GM12878 (cell line): ENCODE measurements around the gene INSRR.

Source experiments
- ASH2L ChIP-seq: fragments of 300-600, 200-600 bp; sonication (generic); IDR thresholded peaks from 2 replicates; pipeline ENCODE4 v1.6.1; 2017; ENCODE audit warnings: low read depth, mild to moderate bottlenecking, borderline replicate concordance
- EGR1 ChIP-seq, 2 experiments: IDR thresholded peaks; 1 replicate in 1 of 2; 2 replicates in 1 of 2; pipeline ENCODE4 v1.6.1; 2011 to 2012; ENCODE audit warnings: low read depth in 2 of 2, low read length in 2 of 2, borderline replicate concordance in 1 of 2, mild to moderate bottlenecking in 1 of 2, moderate library complexity in 1 of 2
- JUND ChIP-seq: IDR thresholded peaks from 2 replicates; pipeline ENCODE4 v1.6.1; 2012; ENCODE audit warnings: low read depth, mild to moderate bottlenecking, low read length, improper control_type of control experiment, moderate library complexity
- NBN ChIP-seq: fragments of 450-650 bp; IDR thresholded peaks from 2 replicates; pipeline ENCODE4 v1.6.1; 2016
- RAD51 ChIP-seq: fragments of 450-650 bp; IDR thresholded peaks from 2 replicates; pipeline ENCODE4 v1.6.1; 2016; ENCODE audit warnings: moderate library complexity, mild to moderate bottlenecking, inconsistent platforms
- ZZZ3 ChIP-seq: IDR thresholded peaks from 2 replicates; pipeline ENCODE4 v1.6.1; 2011; ENCODE audit warnings: low read depth; ENCODE audit not compliant: control insufficient read depth, insufficient read length
- TF ChIP-seq, protein P1 (sequence below): IDR thresholded peaks from 2 replicates; pipeline ENCODE4 v1.6.1; 2012; ENCODE audit warnings: low read depth, low read length, improper control_type of control experiment

DNA sequence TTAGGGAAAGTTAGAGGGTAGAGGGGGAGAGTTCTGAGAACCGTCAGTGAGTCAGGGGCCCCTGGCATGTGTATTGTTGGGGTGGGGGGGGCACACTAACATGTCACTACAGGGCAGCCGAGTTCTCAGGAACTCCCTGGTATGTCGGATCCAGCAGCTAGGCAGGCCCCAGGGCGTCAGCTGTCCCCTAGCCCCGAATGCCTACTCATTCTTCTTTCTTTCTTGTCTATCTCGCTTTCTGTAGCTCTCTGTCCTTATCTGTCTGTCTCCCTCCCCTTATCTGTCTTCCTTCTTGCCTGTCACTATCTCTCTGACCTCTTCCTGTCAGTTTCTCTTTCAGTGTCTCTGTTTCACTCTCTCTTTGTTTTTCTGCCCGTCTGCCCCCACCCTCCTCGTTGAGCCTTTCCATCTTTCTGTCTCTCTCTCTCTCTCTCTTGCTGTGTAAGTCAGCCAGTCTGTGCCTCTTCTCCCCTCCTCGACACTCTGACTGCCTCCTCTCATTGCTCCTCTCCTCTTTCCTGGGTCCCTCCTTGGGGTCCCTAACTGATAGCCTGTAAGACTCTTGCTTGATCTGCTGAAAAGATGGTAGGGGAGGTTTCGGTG lies 4.2 kb upstream of the INSRR start:
- no peak for TF ChIP-seq NBN
- TF ChIP-seq ASH2L, result no peak
- TF ChIP-seq, protein P1, sequence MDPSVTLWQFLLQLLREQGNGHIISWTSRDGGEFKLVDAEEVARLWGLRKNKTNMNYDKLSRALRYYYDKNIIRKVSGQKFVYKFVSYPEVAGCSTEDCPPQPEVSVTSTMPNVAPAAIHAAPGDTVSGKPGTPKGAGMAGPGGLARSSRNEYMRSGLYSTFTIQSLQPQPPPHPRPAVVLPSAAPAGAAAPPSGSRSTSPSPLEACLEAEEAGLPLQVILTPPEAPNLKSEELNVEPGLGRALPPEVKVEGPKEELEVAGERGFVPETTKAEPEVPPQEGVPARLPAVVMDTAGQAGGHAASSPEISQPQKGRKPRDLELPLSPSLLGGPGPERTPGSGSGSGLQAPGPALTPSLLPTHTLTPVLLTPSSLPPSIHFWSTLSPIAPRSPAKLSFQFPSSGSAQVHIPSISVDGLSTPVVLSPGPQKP, result no peak
- TF ChIP-seq JUND, result no peak
- TF ChIP-seq RAD51, result no peak
- no peak for TF ChIP-seq ZZZ3
- TF ChIP-seq EGR1 (IDR thresholded peaks at IDR 0.05; ENCODE audit: borderline replicate concordance in 1 of 2, low read depth in 2 of 2, low read length in 2 of 2), result no peak
